ENCODE data around the gene MYMK.

Gene MYMK

GRCh38 chr9:133476941-133477340, 47.8 kb downstream of the MYMK start:
- Histone ChIP-seq H3K9me3 (ENCODE audit: control insufficient read depth, low read length) (no peaks in the 10 kb centered on the region), H3K27ac (ENCODE audit: low read depth, low read length, severe bottlenecking) (no peak overlapping the region), H3K4me3 (ENCODE audit: extremely low read depth, insufficient read depth, low read length, poor library complexity, severe bottlenecking) (peak overlapping the region; percentile 87), H3K4me1 (ENCODE audit: control insufficient read depth, insufficient read depth, low read length, poor library complexity, severe bottlenecking) (peaks cover 18% of the 10 kb centered on the region), H3K36me3 (ENCODE audit: control insufficient read depth, insufficient read depth, low read length) (peaks cover 56% of the 10 kb centered on the region)
- WGBS, 2 experiments (ENCODE audit: insufficient coverage in 2 of 2): 92 to 98% methylated on average over 21 of the region's 21 CpGs

- Histone ChIP-seq H3K9me3 (ENCODE audit: control insufficient read depth, low read length) (no peaks in the 10 kb centered on the region), H3K27ac (ENCODE audit: low read depth, low read length, severe bottlenecking) (no peak overlapping the region), H3K4me1 (ENCODE audit: control insufficient read depth, insufficient read depth, low read length, poor library complexity, severe bottlenecking) (peaks cover 18% of the 10 kb centered on the region), H3K36me3 (ENCODE audit: control insufficient read depth, insufficient read depth, low read length) (peaks cover 62% of the 10 kb centered on the region), H3K4me3 (ENCODE audit: extremely low read depth, insufficient read depth, low read length, poor library complexity, severe bottlenecking) (peak overlapping the region; percentile 5)
- 95 to 98% methylated on average over 21 to 23 of the region's 27 CpGs for whole genome bisulfite sequencing, 2 experiments (ENCODE audit: insufficient coverage in 2 of 2)
Observed at GRCh38 chr9:133476036-133476931, 48.5 kb downstream of the MYMK start.

- peaks cover 65% of the 10 kb centered on the region for H3K36me3 ChIP-seq (ENCODE audit: control insufficient read depth, insufficient read depth, low read length)
- H3K27ac ChIP-seq (ENCODE audit: low read depth, low read length, severe bottlenecking): no peak overlapping the region
- 96 to 97% methylated on average over 26 of the region's 27 CpGs for WGBS, 2 experiments (ENCODE audit: insufficient coverage in 2 of 2)
- no peaks in the 10 kb centered on the region for H3K9me3 ChIP-seq (ENCODE audit: control insufficient read depth, low read length)
- H3K4me1 ChIP-seq (ENCODE audit: control insufficient read depth, insufficient read depth, low read length, poor library complexity, severe bottlenecking): peaks cover 18% of the 10 kb centered on the region
- no peak overlapping the region for H3K4me3 ChIP-seq (ENCODE audit: extremely low read depth, insufficient read depth, low read length, poor library complexity, severe bottlenecking)
Observed at GRCh38 chr9:133475292-133476012, 49.3 kb downstream of the MYMK start.

DNA sequence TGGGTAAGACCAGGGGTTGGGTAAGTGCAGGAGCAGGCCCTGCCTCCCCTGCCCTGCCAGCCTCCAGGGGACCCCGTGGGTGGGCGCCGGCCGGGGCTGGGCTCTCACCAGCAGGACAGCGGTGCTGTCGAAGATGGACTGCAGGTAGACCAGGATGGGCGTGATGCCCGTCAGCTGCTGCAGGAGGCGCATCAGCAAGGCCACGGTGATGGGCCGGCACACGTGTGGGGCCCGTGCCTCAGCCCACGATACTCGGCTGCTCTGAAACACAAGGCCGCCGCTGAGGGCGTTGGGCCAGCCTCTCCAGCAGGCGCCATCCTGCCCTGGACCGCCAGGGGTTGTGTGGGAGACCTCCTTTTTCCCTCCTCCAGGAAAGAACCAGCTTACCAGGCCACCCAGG, 49.9 kb downstream of the MYMK start:
- no peaks in the 10 kb centered on the region for H3K9me3 ChIP-seq (ENCODE audit: control insufficient read depth, low read length)
- WGBS, 2 experiments (ENCODE audit: insufficient coverage in 2 of 2): 93 to 95% methylated on average over 18 to 20 of the region's 20 CpGs

DNA sequence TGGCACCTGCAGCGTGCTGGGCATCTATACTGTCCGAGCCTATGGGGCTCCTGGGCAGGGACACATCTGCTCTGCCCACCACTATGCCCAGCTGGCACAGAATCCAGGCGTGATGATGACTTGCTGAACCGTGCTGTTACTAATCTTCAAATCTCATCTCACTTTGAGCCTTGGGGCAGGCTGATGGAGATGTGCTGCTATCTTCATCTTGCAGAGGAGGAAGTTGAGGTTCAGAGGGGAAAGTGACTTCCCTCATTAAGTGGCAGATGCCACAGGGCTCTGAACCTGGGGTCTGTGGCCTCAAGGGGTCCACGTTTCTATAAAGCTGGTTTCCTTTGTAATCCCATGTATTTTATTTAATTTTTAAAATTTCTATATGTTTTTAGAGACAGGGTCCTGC, 50.5 kb downstream of the MYMK start:
- WGBS, 2 experiments (ENCODE audit: insufficient coverage in 2 of 2): 95 to 96% methylated on average over 3 of the region's 5 CpGs
- Histone ChIP-seq H3K27ac (ENCODE audit: low read depth, low read length, severe bottlenecking) (no peak overlapping the region), H3K36me3 (ENCODE audit: control insufficient read depth, insufficient read depth, low read length) (peaks cover 65% of the 10 kb centered on the region), H3K9me3 (ENCODE audit: control insufficient read depth, low read length) (no peaks in the 10 kb centered on the region), H3K4me1 (ENCODE audit: control insufficient read depth, insufficient read depth, low read length, poor library complexity, severe bottlenecking) (peaks cover 18% of the 10 kb centered on the region), H3K4me3 (ENCODE audit: extremely low read depth, insufficient read depth, low read length, poor library complexity, severe bottlenecking) (no peak overlapping the region)

More for the DNA sequence above, 49.9 kb downstream of the MYMK start:
- Histone ChIP-seq H3K27ac (ENCODE audit: low read depth, low read length, severe bottlenecking) (no peak overlapping the region), H3K4me1 (ENCODE audit: control insufficient read depth, insufficient read depth, low read length, poor library complexity, severe bottlenecking) (peaks cover 18% of the 10 kb centered on the region), H3K4me3 (ENCODE audit: extremely low read depth, insufficient read depth, low read length, poor library complexity, severe bottlenecking) (no peak overlapping the region), H3K36me3 (ENCODE audit: control insufficient read depth, insufficient read depth, low read length) (peaks cover 65% of the 10 kb centered on the region)

GRCh38 chr9:133473743-133474142, 51.0 kb downstream of the MYMK start:
- H3K27ac ChIP-seq (ENCODE audit: low read depth, low read length, severe bottlenecking): no peak overlapping the region
- no peaks in the 10 kb centered on the region for H3K9me3 ChIP-seq (ENCODE audit: control insufficient read depth, low read length)
- peaks cover 65% of the 10 kb centered on the region for H3K36me3 ChIP-seq (ENCODE audit: control insufficient read depth, insufficient read depth, low read length)
- H3K4me1 ChIP-seq (ENCODE audit: control insufficient read depth, insufficient read depth, low read length, poor library complexity, severe bottlenecking): peaks cover 18% of the 10 kb centered on the region
- 94 to 96% methylated on average over 20 of the region's 20 CpGs for WGBS, 2 experiments (ENCODE audit: insufficient coverage in 2 of 2)
- H3K4me3 ChIP-seq (ENCODE audit: extremely low read depth, insufficient read depth, low read length, poor library complexity, severe bottlenecking): no peak overlapping the region

- no peak overlapping the region for H3K27ac ChIP-seq (ENCODE audit: low read depth, low read length, severe bottlenecking)
- peaks cover 14% of the 10 kb centered on the region for H3K4me1 ChIP-seq (ENCODE audit: control insufficient read depth, insufficient read depth, low read length, poor library complexity, severe bottlenecking)
- H3K36me3 ChIP-seq (ENCODE audit: control insufficient read depth, insufficient read depth, low read length): peaks cover 65% of the 10 kb centered on the region
- H3K9me3 ChIP-seq (ENCODE audit: control insufficient read depth, low read length): no peaks in the 10 kb centered on the region
- 95 to 98% methylated on average over 17 to 18 of the region's 19 CpGs for WGBS, 2 experiments (ENCODE audit: insufficient coverage in 2 of 2)
- no peak overlapping the region for H3K4me3 ChIP-seq (ENCODE audit: extremely low read depth, insufficient read depth, low read length, poor library complexity, severe bottlenecking)
Observed at GRCh38 chr9:133472753-133473378, 51.9 kb downstream of the MYMK start.

DNA sequence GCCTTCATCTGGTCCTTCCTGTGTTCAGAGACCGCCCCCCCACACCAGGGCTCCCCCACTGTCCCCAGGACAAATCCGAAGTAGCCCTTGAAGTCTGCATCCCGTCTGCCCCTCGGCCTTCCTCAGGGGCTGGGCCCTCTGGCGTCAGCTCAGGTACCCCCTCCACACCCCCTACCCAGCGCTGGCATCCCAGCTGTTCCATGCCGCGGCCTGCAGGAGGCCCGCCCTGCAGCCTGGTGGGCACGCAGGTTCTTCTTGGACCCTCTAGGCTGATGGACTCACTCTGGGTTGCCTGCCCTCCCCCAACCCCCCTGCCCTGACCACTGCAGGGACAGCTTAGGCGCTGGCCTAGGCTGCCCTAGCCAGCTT, 52.5 kb downstream of the MYMK start:
- Histone ChIP-seq H3K4me1 (ENCODE audit: control insufficient read depth, insufficient read depth, low read length, poor library complexity, severe bottlenecking) (peaks cover 8% of the 10 kb centered on the region), H3K36me3 (ENCODE audit: control insufficient read depth, insufficient read depth, low read length) (peaks cover 61% of the 10 kb centered on the region), H3K9me3 (ENCODE audit: control insufficient read depth, low read length) (no peaks in the 10 kb centered on the region), H3K4me3 (ENCODE audit: extremely low read depth, insufficient read depth, low read length, poor library complexity, severe bottlenecking) (no peak overlapping the region), H3K27ac (ENCODE audit: low read depth, low read length, severe bottlenecking) (no peak overlapping the region)
- 88 to 94% methylated on average over 6 to 9 of the region's 11 CpGs for WGBS, 2 experiments (ENCODE audit: insufficient coverage in 2 of 2)

DNA sequence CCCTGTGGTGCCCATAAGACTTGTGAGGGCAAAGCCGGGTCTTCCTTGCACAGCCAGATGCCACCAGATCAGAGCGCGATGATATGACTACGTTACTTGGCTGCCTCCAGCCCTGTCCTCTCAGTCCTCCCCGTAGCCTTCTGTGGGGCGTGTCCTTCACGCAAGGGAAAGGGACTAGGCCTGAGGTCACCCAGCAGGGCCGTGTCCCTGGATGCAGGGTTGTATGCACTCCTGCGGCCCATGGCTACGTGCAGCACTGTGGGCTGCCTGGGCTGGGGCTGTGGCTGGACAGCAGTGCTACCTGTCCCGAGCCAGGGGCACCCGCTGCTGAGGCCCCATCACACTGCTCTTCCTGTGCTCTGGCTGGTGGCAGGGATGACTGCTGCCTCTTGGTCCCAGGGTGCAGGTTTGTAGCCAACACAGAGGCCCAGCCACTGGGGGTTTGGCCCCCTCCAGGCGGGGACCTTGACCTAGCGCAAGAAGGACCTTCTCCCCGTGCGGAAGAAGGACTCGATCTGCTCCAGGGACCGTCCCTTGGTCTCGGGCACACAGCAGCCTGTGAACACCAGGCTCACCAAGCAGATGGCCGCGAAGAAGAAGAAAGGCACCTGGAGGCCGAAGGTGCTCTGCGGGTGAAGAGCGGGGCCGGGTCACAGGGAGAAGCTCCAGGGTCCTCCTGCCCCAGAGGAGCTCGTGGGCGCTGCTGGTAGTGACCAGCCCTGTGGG, 53.0 kb downstream of the MYMK start:
- Histone ChIP-seq H3K36me3 (ENCODE audit: control insufficient read depth, insufficient read depth, low read length) (peaks cover 55% of the 10 kb centered on the region), H3K4me3 (ENCODE audit: extremely low read depth, insufficient read depth, low read length, poor library complexity, severe bottlenecking) (no peak overlapping the region), H3K27ac (ENCODE audit: low read depth, low read length, severe bottlenecking) (no peak overlapping the region), H3K9me3 (ENCODE audit: control insufficient read depth, low read length) (no peaks in the 10 kb centered on the region), H3K4me1 (ENCODE audit: control insufficient read depth, insufficient read depth, low read length, poor library complexity, severe bottlenecking) (peaks cover 3% of the 10 kb centered on the region)
- WGBS, 2 experiments (ENCODE audit: insufficient coverage in 2 of 2): 95% methylated on average over 22 to 27 of the region's 27 CpGs

- peaks cover 3% of the 10 kb centered on the region for H3K4me1 ChIP-seq (ENCODE audit: control insufficient read depth, insufficient read depth, low read length, poor library complexity, severe bottlenecking)
- peaks cover 48% of the 10 kb centered on the region for H3K36me3 ChIP-seq (ENCODE audit: control insufficient read depth, insufficient read depth, low read length)
- H3K4me3 ChIP-seq (ENCODE audit: extremely low read depth, insufficient read depth, low read length, poor library complexity, severe bottlenecking): no peak overlapping the region
- peak overlapping the region; percentile 45 for H3K27ac ChIP-seq (ENCODE audit: low read depth, low read length, severe bottlenecking)
- H3K9me3 ChIP-seq (ENCODE audit: control insufficient read depth, low read length): no peaks in the 10 kb centered on the region
- 97 to 100% methylated on average over 3 to 6 of the region's 7 CpGs for WGBS, 2 experiments (ENCODE audit: insufficient coverage in 2 of 2)
Observed at GRCh38 chr9:133470988-133471387, 53.8 kb downstream of the MYMK start.
